Measurements from ENCODE around the gene HLA-DPA1. TPM values are rescaled to one million over a fixed set of nuclear protein-coding genes. Genes with fewer than 3 reads are reported as not detected.
A peak's percentile ranks its signal among the peaks of the same experiment; 100 is the strongest.

Gene HLA-DPA1
- total and polyA plus RNA-seq, 8 donors, result 5.5 to 162 (median 9.2) TPM

GRCh38 chr6:33092385-33092784 is 18.9 kb upstream of the HLA-DPA1 start:
- Histone ChIP-seq H3K27ac (no peak overlapping the region), H3K4me3 (no peak overlapping the region), H3K36me3 (no peaks in the 10 kb centered on the region), H3K27me3 (no peaks in the 10 kb centered on the region), H3K4me1 (no peaks in the 10 kb centered on the region), H3K9me3 (no peaks in the 10 kb centered on the region)
- ATAC-seq, result no peak
- TF ChIP-seq, protein P1, sequence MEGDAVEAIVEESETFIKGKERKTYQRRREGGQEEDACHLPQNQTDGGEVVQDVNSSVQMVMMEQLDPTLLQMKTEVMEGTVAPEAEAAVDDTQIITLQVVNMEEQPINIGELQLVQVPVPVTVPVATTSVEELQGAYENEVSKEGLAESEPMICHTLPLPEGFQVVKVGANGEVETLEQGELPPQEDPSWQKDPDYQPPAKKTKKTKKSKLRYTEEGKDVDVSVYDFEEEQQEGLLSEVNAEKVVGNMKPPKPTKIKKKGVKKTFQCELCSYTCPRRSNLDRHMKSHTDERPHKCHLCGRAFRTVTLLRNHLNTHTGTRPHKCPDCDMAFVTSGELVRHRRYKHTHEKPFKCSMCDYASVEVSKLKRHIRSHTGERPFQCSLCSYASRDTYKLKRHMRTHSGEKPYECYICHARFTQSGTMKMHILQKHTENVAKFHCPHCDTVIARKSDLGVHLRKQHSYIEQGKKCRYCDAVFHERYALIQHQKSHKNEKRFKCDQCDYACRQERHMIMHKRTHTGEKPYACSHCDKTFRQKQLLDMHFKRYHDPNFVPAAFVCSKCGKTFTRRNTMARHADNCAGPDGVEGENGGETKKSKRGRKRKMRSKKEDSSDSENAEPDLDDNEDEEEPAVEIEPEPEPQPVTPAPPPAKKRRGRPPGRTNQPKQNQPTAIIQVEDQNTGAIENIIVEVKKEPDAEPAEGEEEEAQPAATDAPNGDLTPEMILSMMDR (IDR thresholded peaks at IDR 0.05), result no peak
- no peak for FAIRE-seq
- no peak for DNase-seq
- intact Hi-C loops (cut with DNase I), result no loop called here
- 82 to 91% methylated on average over 3 of the region's 3 CpGs for WGBS, 2 donors

DNA sequence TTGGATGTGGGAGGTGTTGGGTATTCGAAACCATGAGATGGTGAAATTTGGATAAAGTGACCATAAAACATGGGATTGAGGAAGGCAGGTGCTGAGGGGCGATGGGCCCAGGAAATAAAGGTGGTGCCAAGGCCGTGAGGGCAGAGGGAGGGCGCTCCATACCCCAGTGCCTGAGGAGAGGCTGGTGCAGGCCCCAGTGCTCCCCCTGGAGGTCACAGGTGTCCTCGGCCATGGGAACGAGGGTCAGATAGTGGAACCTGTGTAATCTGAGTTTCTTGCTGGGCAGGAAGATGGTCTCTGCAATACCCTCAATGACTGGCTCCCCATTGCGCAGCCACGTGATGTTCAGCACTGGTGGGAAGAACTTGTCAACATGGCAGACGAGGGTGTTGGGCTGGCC is 18.5 kb upstream of the HLA-DPA1 start:
- no peaks in the 10 kb centered on the region for H3K36me3 ChIP-seq
- DNase-seq, result peak in 3 of 6 donors; percentile 24 to 74 (median 43)
- no peaks in the 10 kb centered on the region for H3K9me3 ChIP-seq
- WGBS, 2 donors, result 21 to 34% methylated on average over 9 of the region's 9 CpGs
- TF ChIP-seq, protein P1 (IDR thresholded peaks at IDR 0.05), result peak; percentile 16 to 46 (median 36)
- H3K4me3 ChIP-seq, result no peak overlapping the region
- intact Hi-C loops (cut with DNase I), result no loop called here
- ATAC-seq, result peak in 3 of 4 donors; percentile 74 to 84 (median 77)
- H3K4me1 ChIP-seq, result no peaks in the 10 kb centered on the region
- no peak overlapping the region for H3K27ac ChIP-seq
- H3K27me3 ChIP-seq, result no peaks in the 10 kb centered on the region
- FAIRE-seq, result no peak

- intact Hi-C loops (cut with DNase I), result no loop called here
- H3K4me3 ChIP-seq, result no peak overlapping the region
- no peaks in the 10 kb centered on the region for H3K27me3 ChIP-seq
- H3K27ac ChIP-seq, result no peak overlapping the region
- ATAC-seq (no peak), DNase-seq (no peak), FAIRE-seq (no peak)
- 47 to 53% methylated on average over 6 of the region's 6 CpGs for WGBS, 2 donors
- H3K9me3 ChIP-seq, result no peaks in the 10 kb centered on the region
- no peaks in the 10 kb centered on the region for H3K4me1 ChIP-seq
- TF ChIP-seq, protein P1 (IDR thresholded peaks at IDR 0.05), result no peak
- peaks cover 0 to 3% (median 0%) of the 10 kb centered on the region in 3 donors for H3K36me3 ChIP-seq
Measured at GRCh38 chr6:33088931-33089620, 15.6 kb upstream of the HLA-DPA1 start.

- no peak for FAIRE-seq
- WGBS, 2 donors, result 39 to 58% methylated on average over 3 of the region's 3 CpGs
- no peaks in the 10 kb centered on the region for H3K27me3 ChIP-seq
- intact Hi-C loops (cut with DNase I), result no loop called here
- H3K36me3 ChIP-seq, result peaks cover 0 to 3% (median 0%) of the 10 kb centered on the region in 3 donors
- H3K4me3 ChIP-seq, result no peak overlapping the region
- no peak overlapping the region for H3K27ac ChIP-seq
- DNase-seq, result no peak
- H3K4me1 ChIP-seq, result no peaks in the 10 kb centered on the region
- TF ChIP-seq, protein P1 (IDR thresholded peaks at IDR 0.05), result no peak
- ATAC-seq, result no peak
- no peaks in the 10 kb centered on the region for H3K9me3 ChIP-seq
Measured at GRCh38 chr6:33088258-33088930, 14.9 kb upstream of the HLA-DPA1 start.

DNA sequence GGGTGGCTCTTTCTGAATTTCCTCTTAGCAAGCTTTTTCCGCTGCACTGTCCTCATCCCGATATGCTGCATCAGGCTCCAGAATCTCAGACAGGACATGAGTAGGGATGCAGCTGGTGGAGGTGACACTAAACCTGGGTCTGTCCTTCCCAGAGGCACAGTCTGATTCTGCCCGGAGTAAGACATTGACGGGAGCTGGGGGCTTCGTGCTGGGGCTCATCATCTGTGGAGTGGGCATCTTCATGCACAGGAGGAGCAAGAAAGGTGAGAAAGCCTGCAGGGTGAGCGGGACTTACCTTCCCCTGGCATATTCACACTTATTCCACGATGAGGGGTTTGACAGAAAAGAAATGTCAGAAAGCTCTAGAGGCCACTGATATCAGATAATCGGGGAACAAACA is 12.2 kb upstream of the HLA-DPA1 start:
- 57 to 67% methylated on average over 7 to 8 of the region's 8 CpGs for WGBS, 2 donors
- Histone ChIP-seq H3K9me3 (no peaks in the 10 kb centered on the region), H3K4me1 (peaks cover 0 to 6% (median 0%) of the 10 kb centered on the region in 3 donors), H3K36me3 (peaks cover 0 to 3% (median 0%) of the 10 kb centered on the region in 3 donors), H3K4me3 (no peak overlapping the region), H3K27ac (no peak overlapping the region), H3K27me3 (no peaks in the 10 kb centered on the region)
- TF ChIP-seq, protein P1 (IDR thresholded peaks at IDR 0.05), result no peak
- FAIRE-seq (no peak), ATAC-seq (no peak), DNase-seq (no peak)
- intact Hi-C loops (cut with DNase I), result no loop called here

Data from pancreas (tissue), 10 donors.